Esophagus muscularis mucosa (tissue), 4 donors: Measurements from ENCODE around the gene NPTXR.

Source experiments
- EP300 ChIP-seq: sonication (generic); formaldehyde crosslinking; IDR thresholded peaks from one replicate; pipeline ENCODE4 v1.6.1; 2017; ENCODE audit warnings: antibody characterized with exemption
- POLR2A ChIP-seq: fragments of 450-650 bp; IDR thresholded peaks from one replicate; pipeline ENCODE4 v1.6.1; 2017; ENCODE audit warnings: antibody characterized with exemption, moderate library complexity, mild to moderate bottlenecking, low read depth
- POLR2AphosphoS5 ChIP-seq, 2 donors: sonication (generic); formaldehyde crosslinking; IDR thresholded peaks; one replicate each; pipeline ENCODE4 v1.6.1; 2017; ENCODE audit warnings: antibody characterized with exemption in 2 of 2
- TF ChIP-seq, protein P1 (sequence below), 3 experiments: fragments of 200-600 bp in 2 of 3; fragments of 450-650 bp in 1 of 3; sonication (generic) in 2 of 3; IDR thresholded peaks; one replicate each; pipeline ENCODE4 v1.5.1; 2017 to 2019; ENCODE audit warnings: antibody characterized with exemption in 3 of 3, mild to moderate bottlenecking in 2 of 3, moderate library complexity in 1 of 3

DNA sequence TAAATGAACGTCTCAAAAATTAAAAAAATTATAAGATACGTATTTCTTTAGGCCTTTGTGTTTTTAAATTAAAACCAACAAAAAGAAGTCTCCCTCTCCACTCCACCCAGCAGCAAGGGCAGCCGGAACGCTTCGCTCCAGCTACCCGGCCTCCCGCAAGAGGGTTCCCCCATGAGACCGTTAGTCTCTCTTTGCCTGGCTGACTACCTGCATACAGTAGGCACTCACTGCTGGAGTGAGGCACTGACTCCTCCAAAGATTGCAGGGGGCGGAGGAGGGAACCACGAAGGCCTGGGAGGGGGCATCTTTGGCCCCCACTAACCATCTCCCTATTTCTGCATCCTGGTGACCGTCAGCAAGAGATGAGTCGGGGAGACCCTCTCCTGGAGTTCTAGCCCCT lies 18.1 kb upstream of the NPTXR start:
- TF ChIP-seq POLR2A, result no peak
- peak in 1 of 2 donors; percentile 12 for TF ChIP-seq POLR2AphosphoS5 (IDR thresholded peaks at IDR 0.05)
- TF ChIP-seq, protein P1, sequence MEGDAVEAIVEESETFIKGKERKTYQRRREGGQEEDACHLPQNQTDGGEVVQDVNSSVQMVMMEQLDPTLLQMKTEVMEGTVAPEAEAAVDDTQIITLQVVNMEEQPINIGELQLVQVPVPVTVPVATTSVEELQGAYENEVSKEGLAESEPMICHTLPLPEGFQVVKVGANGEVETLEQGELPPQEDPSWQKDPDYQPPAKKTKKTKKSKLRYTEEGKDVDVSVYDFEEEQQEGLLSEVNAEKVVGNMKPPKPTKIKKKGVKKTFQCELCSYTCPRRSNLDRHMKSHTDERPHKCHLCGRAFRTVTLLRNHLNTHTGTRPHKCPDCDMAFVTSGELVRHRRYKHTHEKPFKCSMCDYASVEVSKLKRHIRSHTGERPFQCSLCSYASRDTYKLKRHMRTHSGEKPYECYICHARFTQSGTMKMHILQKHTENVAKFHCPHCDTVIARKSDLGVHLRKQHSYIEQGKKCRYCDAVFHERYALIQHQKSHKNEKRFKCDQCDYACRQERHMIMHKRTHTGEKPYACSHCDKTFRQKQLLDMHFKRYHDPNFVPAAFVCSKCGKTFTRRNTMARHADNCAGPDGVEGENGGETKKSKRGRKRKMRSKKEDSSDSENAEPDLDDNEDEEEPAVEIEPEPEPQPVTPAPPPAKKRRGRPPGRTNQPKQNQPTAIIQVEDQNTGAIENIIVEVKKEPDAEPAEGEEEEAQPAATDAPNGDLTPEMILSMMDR (IDR thresholded peaks at IDR 0.05), result no peak
- TF ChIP-seq EP300, result no peak
